CD8-positive, alpha-beta memory T cell (primary cell): ENCODE results near the gene RTN4IP1. TPM values are rescaled to one million over a fixed set of nuclear protein-coding genes. Genes with fewer than 3 reads are reported as not detected.

ENCODE experiments used
- CTCF ChIA-PET: fragments of 350-600 bp; sonication (Branson Sonifier 250); formaldehyde crosslinking; loops from one replicate; lab custom pipeline; 2021; ENCODE audit warnings: antibody characterized with exemption; lab: Charles Lee
- POLR2A ChIA-PET: fragments of 350-600 bp; sonication (Branson Sonifier 250); formaldehyde crosslinking; loops from one replicate; lab custom pipeline; 2021; ENCODE audit warnings: antibody characterized with exemption; lab: Charles Lee
- DNase-seq, 5 donors: peaks; one replicate each; pipeline versions ENCODE4 v3.0.0 to v3.0.0-alpha.2; 2020 to 2022; ENCODE audit warnings: mixed read lengths in 1 of 5
- H3K27ac ChIP-seq: one replicate; pipeline ENCODE4 v1.7.0; 2013; ENCODE audit warnings: low read depth, mild to moderate bottlenecking, low read length, moderate library complexity
- H3K27me3 ChIP-seq: 2 replicates; pipeline ENCODE4 v1.7.0; 2013; ENCODE audit warnings: low read length, mild to moderate bottlenecking; ENCODE audit not compliant: insufficient read depth, poor library complexity, severe bottlenecking
- H3K36me3 ChIP-seq: 2 replicates; pipeline ENCODE4 v1.7.0; 2013; ENCODE audit warnings: mild to moderate bottlenecking, low read length, moderate library complexity; ENCODE audit not compliant: insufficient read depth
- H3K4me1 ChIP-seq: 2 replicates; pipeline ENCODE4 v1.7.0; 2013; ENCODE audit warnings: mild to moderate bottlenecking, low read length, moderate library complexity; ENCODE audit not compliant: insufficient read depth
- H3K4me3 ChIP-seq: 2 replicates; pipeline ENCODE4 v1.7.0; 2013; ENCODE audit warnings: mild to moderate bottlenecking, low read length
- H3K9me3 ChIP-seq: 2 replicates; pipeline ENCODE4 v1.7.0; 2013; ENCODE audit warnings: mild to moderate bottlenecking, low read length
- H3K27ac Mint-ChIP-seq, 8 donors: one replicate each; pipeline ENCODE4 v1.8.0; 2020 to 2021; ENCODE audit warnings: mixed read lengths in 8 of 8, mild to moderate bottlenecking in 6 of 8, inconsistent platforms in 3 of 8, moderate library complexity in 3 of 8
- H3K27me3 Mint-ChIP-seq, 2 donors: one replicate each; pipeline ENCODE4 v1.8.0; 2020 to 2021; ENCODE audit warnings: mixed read lengths in 2 of 2, mild to moderate bottlenecking in 1 of 2, moderate library complexity in 1 of 2
- H3K36me3 Mint-ChIP-seq, 3 donors: one replicate each; pipeline ENCODE4 v1.8.0; 2020 to 2021; ENCODE audit warnings: mixed read lengths in 3 of 3, inconsistent platforms in 1 of 3, mild to moderate bottlenecking in 1 of 3
- H3K4me1 Mint-ChIP-seq, 3 donors: one replicate each; pipeline ENCODE4 v1.8.0; 2020 to 2021; ENCODE audit warnings: mixed read lengths in 3 of 3, inconsistent platforms in 1 of 3, mild to moderate bottlenecking in 1 of 3
- H3K4me3 Mint-ChIP-seq, 7 donors: one replicate each; pipeline ENCODE4 v1.8.0; 2020 to 2021; ENCODE audit warnings: mixed read lengths in 7 of 7, mild to moderate bottlenecking in 6 of 7, moderate library complexity in 4 of 7, inconsistent platforms in 2 of 7
- H3K9me3 Mint-ChIP-seq, 5 donors: one replicate each; pipeline ENCODE4 v1.8.0; 2020 to 2022; ENCODE audit warnings: mixed read lengths in 5 of 5, mild to moderate bottlenecking in 3 of 5, moderate library complexity in 2 of 5, inconsistent platforms in 1 of 5
- polyA plus RNA-seq: library from polyadenylated mRNA; unstranded; fragments of 300-500 nt; fragmentation: Illumina TruSeq; gene quantifications from one replicate; pipeline ENCODE4 v1.2.3, GENCODE V29; 2021
- total RNA-seq, 2 experiments: library from RNA; stranded (reverse); gene quantifications; one replicate each; pipeline ENCODE4 v1.2.3, GENCODE V29; 2021

RTN4IP1 gene
- total and polyA plus RNA-seq, 3 experiments from 2014 or later = 7.2 to 10.3 (median 9.5) TPM

DNA sequence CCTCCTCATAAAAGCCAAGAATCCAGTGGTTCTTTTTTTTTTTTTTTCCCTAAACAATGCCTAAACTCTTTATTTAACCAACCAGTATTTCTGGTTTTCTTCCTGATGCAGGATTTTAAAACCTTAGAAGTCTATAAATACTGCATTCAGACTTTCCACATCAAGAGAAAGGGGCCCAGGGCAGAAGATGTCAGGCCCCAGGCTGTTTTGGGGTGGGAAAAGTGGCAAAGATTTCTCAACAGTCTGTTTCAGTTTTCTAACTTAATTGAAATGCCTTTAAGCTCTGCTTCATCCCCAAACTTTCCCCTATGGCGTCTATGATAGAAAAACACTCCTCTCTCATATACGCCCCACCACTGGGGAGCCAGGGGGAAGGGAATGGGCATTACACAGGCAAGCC, 33.2 kb upstream of the RTN4IP1 start:
- H3K9me3 ChIP-seq = no peaks in the 10 kb centered on the region
- ChIA-PET CTCF (no interaction called here), POLR2A (no interaction called here)
- H3K4me3 ChIP-seq = no peak overlapping the region
- no peak for DNase-seq
- H3K9me3 Mint-ChIP-seq = peaks cover 3 to 11% (median 8%) of the 10 kb centered on the region in 5 donors
- no peak overlapping the region for H3K4me3 Mint-ChIP-seq
- H3K4me1 Mint-ChIP-seq = no peaks in the 10 kb centered on the region
- H3K27ac Mint-ChIP-seq = no peak overlapping the region
- H3K36me3 Mint-ChIP-seq = peaks cover 28 to 83% (median 41%) of the 10 kb centered on the region in 3 donors
- no peak overlapping the region for H3K27ac ChIP-seq
- H3K36me3 ChIP-seq = no peaks in the 10 kb centered on the region
- H3K4me1 ChIP-seq = no peaks in the 10 kb centered on the region
- H3K27me3 Mint-ChIP-seq = no peaks in the 10 kb centered on the region
- no peaks in the 10 kb centered on the region for H3K27me3 ChIP-seq

DNA sequence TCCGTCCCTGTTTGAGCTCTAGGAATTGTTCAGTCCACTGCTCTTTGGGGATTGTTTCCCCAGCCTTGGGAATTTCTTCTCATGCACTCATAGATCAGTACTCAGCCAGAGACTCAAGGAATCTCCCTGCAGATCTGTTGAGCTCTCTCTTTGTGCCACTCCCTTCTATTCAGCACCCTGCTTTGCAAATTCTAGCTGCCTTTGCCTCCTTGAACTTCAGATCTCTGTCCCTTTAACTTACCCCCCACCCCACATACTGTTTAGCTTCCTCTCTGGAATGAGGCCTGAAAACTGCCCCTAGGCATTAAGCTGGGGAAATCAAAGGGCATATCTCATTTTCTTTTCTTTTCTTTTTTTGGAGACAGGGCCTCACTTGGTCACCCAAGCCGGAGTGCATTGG, 30.6 kb upstream of the RTN4IP1 start:
- POLR2A ChIA-PET = interaction anchor here (0.6 kb wide), 1 partner anchor 313 kb away, joined by 3 read pairs; no protein-coding TSS in a partner anchor
- H3K27ac Mint-ChIP-seq = no peak overlapping the region
- no peaks in the 10 kb centered on the region for H3K4me1 Mint-ChIP-seq
- Histone ChIP-seq H3K9me3 (no peaks in the 10 kb centered on the region), H3K36me3 (no peaks in the 10 kb centered on the region), H3K27me3 (no peaks in the 10 kb centered on the region), H3K27ac (no peak overlapping the region), H3K4me1 (no peaks in the 10 kb centered on the region), H3K4me3 (no peak overlapping the region)
- CTCF ChIA-PET = no interaction called here
- H3K36me3 Mint-ChIP-seq = peaks cover 45 to 85% (median 47%) of the 10 kb centered on the region in 3 donors
- peaks cover 6 to 15% (median 10%) of the 10 kb centered on the region in 5 donors for H3K9me3 Mint-ChIP-seq
- no peak overlapping the region for H3K4me3 Mint-ChIP-seq
- no peaks in the 10 kb centered on the region for H3K27me3 Mint-ChIP-seq
- DNase-seq = no peak

DNA sequence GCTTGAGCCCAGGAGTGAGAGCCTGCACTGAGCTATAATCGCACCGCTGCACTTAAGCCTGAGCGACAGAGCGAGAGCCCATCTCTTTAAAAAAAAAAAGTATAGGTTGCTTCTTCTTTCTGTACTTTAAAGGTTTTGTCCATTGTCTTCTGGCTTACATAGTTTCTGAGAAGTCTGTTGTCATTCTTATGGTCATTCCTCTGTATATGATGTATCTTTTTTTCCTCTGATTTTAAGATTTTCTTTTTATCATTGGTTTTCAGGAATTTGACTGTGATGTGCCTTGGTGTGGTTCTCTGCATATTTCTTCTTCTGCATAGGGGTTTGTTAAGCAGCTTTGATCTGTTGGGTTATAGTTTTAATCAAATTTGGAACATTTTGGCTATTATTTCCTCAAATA, 29.2 kb upstream of the RTN4IP1 start:
- Mint-ChIP-seq H3K9me3 (peaks cover 6 to 15% (median 10%) of the 10 kb centered on the region in 5 donors), H3K27ac (no peak overlapping the region)
- H3K36me3 ChIP-seq = no peaks in the 10 kb centered on the region

DNA sequence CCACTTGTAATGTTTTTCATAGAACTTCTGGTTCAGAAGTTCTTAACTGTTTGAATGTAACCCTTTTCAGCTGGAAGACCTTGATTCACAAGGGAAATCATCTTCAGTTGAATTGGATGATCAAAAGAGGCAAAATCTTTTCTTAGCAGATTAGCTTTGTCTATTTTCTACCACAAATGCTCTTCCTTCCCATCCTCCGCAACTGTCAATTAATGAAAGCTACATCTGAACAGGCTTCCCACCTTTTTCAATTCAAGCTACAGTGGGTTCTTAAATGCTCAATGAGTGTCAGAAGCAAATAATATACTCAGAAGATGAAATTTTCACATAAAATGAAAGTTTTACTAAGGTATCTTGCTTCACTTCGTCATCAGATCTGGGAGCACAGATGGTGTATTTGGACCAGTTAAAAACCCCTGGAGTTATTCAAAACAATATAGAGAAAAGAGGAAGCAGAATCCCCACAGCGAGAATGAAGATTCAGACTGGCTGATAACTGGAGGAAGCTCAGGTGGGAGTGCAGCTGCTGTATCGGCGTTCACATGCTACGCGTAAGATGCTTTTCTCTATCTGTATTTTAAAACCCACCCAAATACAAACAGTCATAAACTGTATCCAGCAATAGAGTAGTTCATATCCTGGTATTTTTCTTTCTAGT, 19.5 kb upstream of the RTN4IP1 start:
- H3K27me3 Mint-ChIP-seq = no peaks in the 10 kb centered on the region
- POLR2A ChIA-PET = no interaction called here
- H3K4me1 Mint-ChIP-seq = no peaks in the 10 kb centered on the region
- H3K27ac Mint-ChIP-seq = peak overlapping the region in 1 of 8 donors; percentile 54
- H3K36me3 Mint-ChIP-seq = peaks cover 0 to 77% (median 4%) of the 10 kb centered on the region in 3 donors
- no peaks in the 10 kb centered on the region for H3K9me3 Mint-ChIP-seq
- H3K9me3 ChIP-seq = no peaks in the 10 kb centered on the region
- peaks cover 23% of the 10 kb centered on the region for H3K36me3 ChIP-seq
- H3K27ac ChIP-seq = no peak overlapping the region
- CTCF ChIA-PET = interaction anchor here (0.8 kb wide), 1 partner anchor 82 kb away, joined by 3 read pairs; no protein-coding TSS in a partner anchor
- no peak overlapping the region for H3K4me3 ChIP-seq
- DNase-seq = no peak
- no peak overlapping the region for H3K4me3 Mint-ChIP-seq
- no peaks in the 10 kb centered on the region for H3K4me1 ChIP-seq
- no peaks in the 10 kb centered on the region for H3K27me3 ChIP-seq

More for the DNA sequence above, 29.2 kb upstream of the RTN4IP1 start:
- Histone ChIP-seq H3K4me3 (no peak overlapping the region), H3K27ac (no peak overlapping the region), H3K27me3 (no peaks in the 10 kb centered on the region), H3K4me1 (no peaks in the 10 kb centered on the region), H3K9me3 (no peaks in the 10 kb centered on the region)
- Mint-ChIP-seq H3K4me1 (no peaks in the 10 kb centered on the region), H3K27me3 (no peaks in the 10 kb centered on the region), H3K36me3 (peaks cover 41 to 84% (median 43%) of the 10 kb centered on the region in 3 donors), H3K4me3 (no peak overlapping the region)
- POLR2A ChIA-PET = no interaction called here
- CTCF ChIA-PET = interaction anchor here (1.3 kb wide), 1 partner anchor 214 kb away, joined by 3 read pairs; no protein-coding TSS in a partner anchor
- no peak for DNase-seq

DNA sequence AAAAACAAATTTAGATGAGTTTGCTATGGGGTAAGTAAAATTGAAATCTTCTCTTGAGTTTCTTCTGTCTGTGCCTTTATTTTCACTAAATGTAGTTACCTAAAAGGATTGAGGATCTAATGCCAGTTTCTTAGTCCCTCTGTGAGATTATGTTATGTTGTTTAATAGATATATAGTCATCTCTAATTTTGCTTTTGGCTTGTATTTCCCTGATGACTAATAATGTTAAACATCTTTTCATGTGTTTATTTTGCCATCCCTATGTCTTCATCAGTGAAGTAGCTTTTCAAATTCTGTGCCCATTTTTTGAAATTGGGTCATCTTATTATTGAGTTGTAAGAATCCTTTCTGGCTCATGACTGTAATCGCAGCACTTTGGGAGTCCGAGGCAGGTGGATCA, 13.8 kb upstream of the RTN4IP1 start:
- Mint-ChIP-seq H3K9me3 (no peaks in the 10 kb centered on the region), H3K36me3 (peaks cover 0 to 69% (median 23%) of the 10 kb centered on the region in 3 donors), H3K4me1 (peaks cover 8 to 15% (median 11%) of the 10 kb centered on the region in 3 donors), H3K27ac (no peak overlapping the region), H3K4me3 (no peak overlapping the region), H3K27me3 (no peaks in the 10 kb centered on the region)
- Histone ChIP-seq H3K27ac (no peak overlapping the region), H3K4me3 (no peak overlapping the region), H3K9me3 (no peaks in the 10 kb centered on the region), H3K4me1 (no peaks in the 10 kb centered on the region), H3K27me3 (no peaks in the 10 kb centered on the region), H3K36me3 (peaks cover 17% of the 10 kb centered on the region)
- no peak for DNase-seq
- ChIA-PET CTCF (no interaction called here), POLR2A (no interaction called here)

DNA sequence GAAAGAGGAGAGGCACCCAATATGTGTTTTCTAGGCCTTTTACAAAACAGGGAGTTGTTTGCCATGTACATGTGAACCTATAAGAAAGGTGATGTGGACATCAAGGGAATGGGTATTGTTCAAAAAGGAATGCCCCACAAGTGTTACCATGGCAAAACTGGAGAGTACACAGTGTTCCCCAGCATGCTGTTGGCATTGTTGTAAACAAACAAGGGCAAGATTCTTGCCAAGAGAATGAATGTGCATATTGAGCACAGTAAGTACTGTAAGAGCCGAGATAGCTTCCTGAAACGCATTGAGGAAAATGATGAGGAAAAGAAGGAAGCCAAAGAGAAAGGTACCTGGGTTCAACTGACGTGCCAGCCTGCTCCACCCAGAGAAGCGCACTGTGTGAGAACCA, 13.2 kb upstream of the RTN4IP1 start:
- H3K27ac ChIP-seq = no peak overlapping the region
- no peak overlapping the region for H3K4me3 Mint-ChIP-seq
- CTCF ChIA-PET = no interaction called here

DNA sequence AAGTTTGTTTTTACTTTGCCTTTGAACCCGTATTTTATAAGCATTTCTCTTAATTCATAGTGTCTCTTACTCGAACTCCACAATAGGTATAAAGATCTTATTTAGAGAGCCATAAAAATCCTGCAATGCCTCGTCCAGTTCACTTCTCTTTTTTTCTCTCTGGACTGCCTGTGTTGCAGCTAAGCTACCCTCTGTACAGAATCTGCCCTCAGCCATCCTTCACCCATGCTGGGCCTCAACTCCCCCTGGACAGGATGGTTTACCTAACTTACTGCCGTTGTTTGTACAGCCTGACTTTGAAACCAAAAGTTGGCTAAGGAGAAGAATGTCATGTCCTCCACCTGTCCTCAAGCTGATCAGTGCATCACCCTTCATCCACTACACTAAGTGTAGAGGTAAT, 10.5 kb upstream of the RTN4IP1 start:
- Histone ChIP-seq H3K4me3 (no peak overlapping the region), H3K9me3 (no peaks in the 10 kb centered on the region), H3K27ac (no peak overlapping the region), H3K4me1 (peaks cover 8% of the 10 kb centered on the region), H3K36me3 (peaks cover 9% of the 10 kb centered on the region), H3K27me3 (no peaks in the 10 kb centered on the region)
- H3K4me1 Mint-ChIP-seq = peaks cover 22 to 33% (median 33%) of the 10 kb centered on the region in 3 donors
- no peaks in the 10 kb centered on the region for H3K9me3 Mint-ChIP-seq
- no peak overlapping the region for H3K4me3 Mint-ChIP-seq
- CTCF ChIA-PET = no interaction called here
- DNase-seq = no peak
- H3K36me3 Mint-ChIP-seq = peaks cover 0 to 61% (median 32%) of the 10 kb centered on the region in 3 donors
- peak overlapping the region in 2 of 8 donors; percentile 32 to 47 for H3K27ac Mint-ChIP-seq
- no peaks in the 10 kb centered on the region for H3K27me3 Mint-ChIP-seq
- POLR2A ChIA-PET = no interaction called here

More for the DNA sequence above, 13.2 kb upstream of the RTN4IP1 start:
- Mint-ChIP-seq H3K36me3 (peaks cover 0 to 72% (median 25%) of the 10 kb centered on the region in 3 donors), H3K27ac (no peak overlapping the region), H3K4me1 (peaks cover 9 to 20% (median 17%) of the 10 kb centered on the region in 3 donors), H3K9me3 (no peaks in the 10 kb centered on the region), H3K27me3 (no peaks in the 10 kb centered on the region)
- DNase-seq = no peak
- H3K9me3 ChIP-seq = no peaks in the 10 kb centered on the region
- no peak overlapping the region for H3K4me3 ChIP-seq
- H3K4me1 ChIP-seq = no peaks in the 10 kb centered on the region
- peaks cover 17% of the 10 kb centered on the region for H3K36me3 ChIP-seq
- POLR2A ChIA-PET = no interaction called here
- no peaks in the 10 kb centered on the region for H3K27me3 ChIP-seq

DNA sequence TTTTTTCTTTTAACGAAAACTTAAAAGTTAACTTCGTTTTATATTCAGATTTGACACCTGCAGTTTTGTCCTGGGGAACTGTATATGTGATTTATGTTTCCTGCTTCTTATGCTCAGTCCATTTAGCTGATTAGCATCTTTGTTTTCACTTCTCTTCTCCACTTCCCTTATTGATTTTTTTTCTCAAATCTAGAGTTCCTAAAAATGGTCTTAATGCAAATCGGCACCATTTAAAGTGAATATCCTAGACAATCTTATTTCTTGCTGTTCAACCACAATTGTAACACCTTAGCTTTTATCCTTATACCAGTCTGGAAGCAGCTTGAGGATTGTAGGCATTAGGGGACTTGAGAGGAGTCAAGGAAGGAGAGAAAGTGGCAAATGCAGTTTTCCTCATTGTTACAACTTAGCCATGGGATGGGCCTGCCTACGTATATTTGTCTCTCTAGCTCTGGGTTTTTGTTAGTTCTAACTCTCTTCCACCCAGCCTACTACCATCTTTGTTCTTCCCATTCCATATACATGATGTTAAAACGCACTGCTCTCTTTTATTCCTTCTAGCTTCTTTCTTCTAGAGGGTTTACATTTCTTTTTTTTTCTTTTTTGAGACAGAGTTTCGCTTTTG, 8.5 kb upstream of the RTN4IP1 start:
- POLR2A ChIA-PET = no interaction called here
- peaks cover 8% of the 10 kb centered on the region for H3K4me1 ChIP-seq
- H3K27ac Mint-ChIP-seq = peak overlapping the region in 1 of 8 donors; percentile 13
- no peak overlapping the region for H3K4me3 ChIP-seq
- no peak overlapping the region for H3K4me3 Mint-ChIP-seq
- CTCF ChIA-PET = interaction anchor here (1.1 kb wide), 1 partner anchor 10 kb away, joined by 3 read pairs; no protein-coding TSS in a partner anchor
- H3K4me1 Mint-ChIP-seq = peaks cover 30 to 45% (median 42%) of the 10 kb centered on the region in 3 donors
- H3K9me3 ChIP-seq = no peaks in the 10 kb centered on the region
- DNase-seq = no peak
- no peaks in the 10 kb centered on the region for H3K27me3 ChIP-seq
- H3K27me3 Mint-ChIP-seq = no peaks in the 10 kb centered on the region
- H3K9me3 Mint-ChIP-seq = no peaks in the 10 kb centered on the region
- H3K36me3 ChIP-seq = peaks cover 6% of the 10 kb centered on the region
- H3K36me3 Mint-ChIP-seq = peaks cover 0 to 48% (median 29%) of the 10 kb centered on the region in 3 donors
- H3K27ac ChIP-seq = no peak overlapping the region
